Thyroid gland (tissue), 4 donors: ENCODE measurements around the gene ADAMTSL3. TPM values are rescaled to one million over a fixed set of nuclear protein-coding genes. Genes with fewer than 3 reads are reported as not detected.

ENCODE experiments used
- DNase-seq, 2 donors: peaks; one replicate each; pipeline ENCODE4 v3.0.0-alpha.2; 2019
- H3K27ac ChIP-seq, 3 donors: fragments of 200-600 bp; sonication (generic); 1 replicate in 2 of 3; 2 replicates in 1 of 3; pipeline ENCODE4 v1.5.1; 2016 to 2019; ENCODE audit warnings: mild to moderate bottlenecking in 1 of 3, moderate library complexity in 1 of 3
- H3K27me3 ChIP-seq: fragments of 200-600 bp; sonication (generic); one replicate; pipeline ENCODE4 v1.5.1; 2019
- H3K36me3 ChIP-seq, 2 donors: fragments of 200-600 bp; sonication (generic); one replicate each; pipeline ENCODE4 v1.5.1; 2016 to 2019
- H3K4me1 ChIP-seq, 2 donors: fragments of 200-600 bp; sonication (generic); one replicate each; pipeline ENCODE4 v1.5.1; 2017 to 2019
- H3K4me3 ChIP-seq, 3 donors: fragments of 200-600 bp; sonication (generic); replicated peaks in 1 of 3; 1 replicate in 2 of 3; 2 replicates in 1 of 3; pipeline ENCODE4 v1.5.1; 2016; ENCODE audit warnings: mild to moderate bottlenecking in 1 of 3
- H3K9me3 ChIP-seq: fragments of 200-600 bp; sonication (generic); one replicate; pipeline ENCODE4 v1.5.1; 2017
- CTCF ChIP-seq, 6 experiments: fragments of 200-600 bp in 3 of 6; fragments of 450-650 bp in 3 of 6; sonication (generic) in 3 of 6; IDR thresholded peaks; one replicate each; pipeline ENCODE4 v1.5.1; 2016 to 2019; ENCODE audit warnings: antibody characterized with exemption in 6 of 6, mild to moderate bottlenecking in 2 of 6, inconsistent platforms in 1 of 6, moderate library complexity in 1 of 6
- POLR2A ChIP-seq, 2 donors: fragments of 450-650 bp; IDR thresholded peaks; one replicate each; pipeline ENCODE4 v1.6.1; 2017; ENCODE audit warnings: antibody characterized with exemption in 2 of 2, mild to moderate bottlenecking in 2 of 2, moderate library complexity in 1 of 2
- WGBS, 2 donors: methylation state at CpG; one replicate each; pipeline ENCODE4 v1.1.5; 2017; 5-methylcytosine and 5-hydroxymethylcytosine counted together
- intact Hi-C: fragments of 100-400 bp; cut with DNase I; formaldehyde crosslinking; loops from one replicate; pipeline ENCODE4 v1.15.1; 2023
- total RNA-seq, 4 donors: library from RNA; depleted of rRNA; stranded (reverse); fragments of >200 nt; gene quantifications; one replicate each; pipeline ENCODE4 v1.2.3, GENCODE V29; 2016

The ADAMTSL3 gene
- total RNA-seq, 4 donors from 2014 or later: 5.5 to 14.8 (median 6.5) TPM

DNA sequence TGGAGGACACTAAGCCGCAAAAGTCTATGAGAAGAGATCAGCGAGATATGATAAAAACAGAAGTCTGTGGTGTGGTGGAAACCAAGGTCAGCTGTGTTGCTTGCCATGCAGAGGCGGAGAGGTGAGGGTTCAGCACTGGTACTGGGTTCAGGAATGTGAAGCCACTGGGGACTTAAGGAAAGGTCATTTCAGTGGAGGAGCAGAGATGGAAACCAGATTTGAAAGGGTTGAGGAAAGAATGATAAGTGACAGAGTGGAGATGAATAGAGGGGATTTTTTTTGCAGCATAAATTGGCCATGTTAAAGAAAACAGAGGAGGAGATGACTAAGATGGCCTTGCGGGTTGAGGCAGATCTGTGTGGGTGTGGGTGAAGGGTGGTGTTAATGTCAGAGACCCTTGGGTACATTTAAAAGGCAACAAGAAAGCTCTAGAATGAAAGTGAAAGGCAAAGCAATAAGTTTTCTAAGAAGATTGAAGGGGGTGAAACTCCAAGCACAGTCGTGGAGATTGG, 265.5 kb downstream of the ADAMTSL3 start:
- Histone ChIP-seq H3K4me3 (no peak overlapping the region), H3K36me3 (no peaks in the 10 kb centered on the region), H3K4me1 (no peaks in the 10 kb centered on the region), H3K27ac (no peak overlapping the region), H3K9me3 (no peaks in the 10 kb centered on the region), H3K27me3 (no peaks in the 10 kb centered on the region)
- DNase-seq: no peak
- TF ChIP-seq POLR2A (IDR thresholded peaks at IDR 0.05): no peak
- WGBS, 2 donors: 79 to 86% methylated on average over 5 of the region's 5 CpGs
- intact Hi-C loops: no loop called here

GRCh38 chr15:83919978-83920510, 266.1 kb downstream of the ADAMTSL3 start:
- Histone ChIP-seq H3K9me3 (no peaks in the 10 kb centered on the region), H3K4me3 (no peak overlapping the region), H3K27ac (no peak overlapping the region), H3K4me1 (no peaks in the 10 kb centered on the region), H3K27me3 (no peaks in the 10 kb centered on the region), H3K36me3 (no peaks in the 10 kb centered on the region)
- intact Hi-C loops: no loop called here
- DNase-seq: no peak
- TF ChIP-seq CTCF (IDR thresholded peaks at IDR 0.05) (no peak), POLR2A (IDR thresholded peaks at IDR 0.05) (no peak)
- WGBS, 2 donors: 70 to 71% methylated on average over 5 of the region's 5 CpGs

DNA sequence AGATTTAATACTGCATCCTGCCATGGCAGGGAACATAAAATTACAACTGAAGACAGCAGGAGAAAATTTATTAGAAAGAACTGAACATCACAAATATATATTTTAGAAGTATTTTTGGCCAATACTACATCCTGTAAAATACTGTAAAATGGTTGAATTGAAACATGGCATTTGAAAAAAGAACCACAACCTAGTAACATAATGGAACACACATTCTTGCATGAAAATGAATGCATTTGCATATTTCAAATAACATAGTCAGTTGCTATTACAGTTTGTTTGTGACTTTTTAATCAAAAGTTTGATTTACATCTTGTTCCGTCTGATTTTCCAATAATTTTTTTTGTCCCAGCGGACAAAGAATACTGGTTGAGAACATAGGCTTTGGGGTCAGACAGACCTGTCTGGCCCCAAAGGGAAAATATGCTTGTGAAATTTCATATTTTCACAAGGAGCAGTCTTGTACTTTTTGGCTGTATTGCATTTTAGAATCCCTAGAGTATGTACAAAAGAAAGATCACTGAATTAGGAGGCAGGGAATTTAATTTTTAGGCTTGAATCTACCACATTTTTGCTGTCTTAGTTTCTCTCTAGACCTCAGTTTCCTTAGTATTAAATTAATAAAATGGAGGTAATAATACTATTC, 268.8 kb downstream of the ADAMTSL3 start:
- Histone ChIP-seq H3K9me3 (no peaks in the 10 kb centered on the region), H3K27ac (no peak overlapping the region), H3K4me1 (no peaks in the 10 kb centered on the region), H3K27me3 (no peaks in the 10 kb centered on the region), H3K4me3 (no peak overlapping the region), H3K36me3 (no peaks in the 10 kb centered on the region)
- DNase-seq: no peak
- no peak for TF ChIP-seq POLR2A (IDR thresholded peaks at IDR 0.05)
- TF ChIP-seq CTCF (IDR thresholded peaks at IDR 0.05): no peak
- intact Hi-C loops: no loop called here
- 92 to 97% methylated on average over 2 of the region's 2 CpGs for WGBS, 2 donors

- intact Hi-C loops: no loop called here
- no peak for DNase-seq
- no peak for TF ChIP-seq CTCF (IDR thresholded peaks at IDR 0.05)
- TF ChIP-seq POLR2A (IDR thresholded peaks at IDR 0.05): no peak
- no peak overlapping the region for H3K27ac ChIP-seq
- H3K4me3 ChIP-seq: no peak overlapping the region
- H3K4me1 ChIP-seq: no peaks in the 10 kb centered on the region
- WGBS, 2 donors: 24 to 26% methylated on average over 1 of the region's 1 CpG
- H3K27me3 ChIP-seq: no peaks in the 10 kb centered on the region
- H3K9me3 ChIP-seq: no peaks in the 10 kb centered on the region
- no peaks in the 10 kb centered on the region for H3K36me3 ChIP-seq
Measured at GRCh38 chr15:83926116-83926515, 272.2 kb downstream of the ADAMTSL3 start.

GRCh38 chr15:83927704-83928391, 273.9 kb downstream of the ADAMTSL3 start:
- TF ChIP-seq CTCF (IDR thresholded peaks at IDR 0.05): no peak
- no peak for TF ChIP-seq POLR2A (IDR thresholded peaks at IDR 0.05)
- intact Hi-C loops: no loop called here
- no peaks in the 10 kb centered on the region for H3K36me3 ChIP-seq
- H3K27ac ChIP-seq: no peak overlapping the region
- DNase-seq: no peak
- H3K27me3 ChIP-seq: no peaks in the 10 kb centered on the region
- no peaks in the 10 kb centered on the region for H3K4me1 ChIP-seq
- H3K4me3 ChIP-seq: no peak overlapping the region
- H3K9me3 ChIP-seq: no peaks in the 10 kb centered on the region
- WGBS, 2 donors: 91 to 100% methylated on average over 2 of the region's 2 CpGs
